ENCODE measurements around the gene VTA1. TPM values are rescaled to one million over a fixed set of nuclear protein-coding genes. Genes with fewer than 3 reads are reported as not detected.

The VTA1 gene
- total and polyA plus RNA-seq, 2 of the 4 experiments (the other 2 are of a cell fraction): 60.9 to 120 TPM

DNA sequence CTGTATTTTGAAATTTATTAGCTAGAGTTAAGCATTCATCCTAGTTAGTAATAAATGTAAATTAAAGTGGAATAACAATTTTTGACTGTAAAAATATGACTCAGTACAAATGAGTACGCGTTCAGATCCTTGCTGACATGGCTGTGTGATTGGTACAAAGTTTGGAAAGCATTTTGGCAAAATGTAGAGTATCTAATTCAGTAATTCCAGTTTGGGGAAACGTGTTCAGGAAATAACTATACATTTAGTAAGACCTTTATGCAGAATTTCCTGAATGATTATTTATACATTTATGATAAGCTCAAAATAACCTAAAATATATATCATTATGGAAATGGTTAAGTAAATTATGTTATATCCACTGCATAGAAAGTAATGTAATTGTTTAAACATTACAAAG, 8.0 kb downstream of the VTA1 start:
- Histone ChIP-seq H3K27ac (ENCODE audit: insufficient read depth, low read length) (no peak overlapping the region), H3K14ac (replicated peaks; ENCODE audit: low read depth, low read length) (no peak overlapping the region), H3K56ac (ENCODE audit: extremely low read depth, insufficient read depth, low read length) (no peak overlapping the region), H2AK9ac (replicated peaks; ENCODE audit: low read depth, low read length, poor library complexity) (no peak overlapping the region), H3K27me3 (ENCODE audit: control insufficient read depth, insufficient read depth, low read length) (no peaks in the 10 kb centered on the region), H2BK20ac (ENCODE audit: low read depth, low read length) (no peak overlapping the region), H3K36me3 (ENCODE audit: control insufficient read depth, insufficient read depth, low read length) (peaks cover 2% of the 10 kb centered on the region; the same call in 1 of the 2 replicates), H2BK120ac (ENCODE audit: low read depth, low read length) (no peak overlapping the region), H3K18ac (ENCODE audit: low read depth, low read length) (no peak overlapping the region), H3K4me1 (ENCODE audit: control insufficient read depth, insufficient read depth, low read length) (no peaks in the 10 kb centered on the region; the same call in 1 of the 2 replicates), H3K9ac (ENCODE audit: low read depth, low read length) (no peak overlapping the region), H3K79me1 (ENCODE audit: low read depth in 1 of 2, low read length in 2 of 2) (peaks cover 5 to 44% of the 10 kb centered on the region in 2 experiments), H4K20me1 (ENCODE audit: insufficient read depth, low read length) (no peaks in the 10 kb centered on the region; the same call in 1 of the 2 replicates), H3K9me3 (ENCODE audit: control insufficient read depth, insufficient read depth, low read length) (no peaks in the 10 kb centered on the region), H4K5ac (ENCODE audit: low read depth, low read length) (no peak overlapping the region), H4K91ac (ENCODE audit: insufficient read depth, low read depth, low read length) (no peak overlapping the region), H3K4me3 (ENCODE audit: insufficient read depth, low read depth, low read length) (no peak overlapping the region), H3K9me1 (ENCODE audit: insufficient read depth, low read length) (no peaks in the 10 kb centered on the region), H4K8ac (ENCODE audit: low read depth in 2 of 2, low read length in 2 of 2) (no peak overlapping the region), H3K4ac (ENCODE audit: low read depth, low read length) (no peak overlapping the region), H2BK5ac (ENCODE audit: low read depth, low read length, poor library complexity, severe bottlenecking) (no peak overlapping the region), H2BK15ac (ENCODE audit: low read depth, low read length) (no peak overlapping the region), H3K4me2 (ENCODE audit: low read depth, low read length) (no peak overlapping the region), H2AK5ac (ENCODE audit: low read depth, low read length) (no peak overlapping the region), H3K23ac (ENCODE audit: low read depth, low read length) (no peak overlapping the region), H2AFZ (replicated peaks; ENCODE audit: low read length, poor library complexity) (no peak overlapping the region)
- ChIA-PET POLR2A (ENCODE audit: unreplicated experiment) (no interaction called here), CTCF (interaction anchor here (0.7 to 1.4 kb wide), 3 partner anchors 8 to 320 kb away, joined by 3 to 4 read pairs (median 4); partner anchors contain the start of genes NMBR and VTA1)
- BruUV-seq (replicated peaks): no TSS peak
- in situ Hi-C loops (cut with MboI; ENCODE audit: low sequenced_read_pairs) (no loop called here), dilution Hi-C loops (cut with HindIII; ENCODE audit: low sequenced_read_pairs, unreplicated experiment) (no loop called here), intact Hi-C loops (cut with micrococcal nuclease) (no loop called here)
- no peak for DNase-seq
- ATAC-seq (ENCODE audit: low read depth): no peak
- WGBS, 2 experiments (ENCODE audit: extremely low coverage in 2 of 2, insufficient read length in 1 of 2): no CpG with 5 or more reads among the region's 3 CpGs
- TF ChIP-seq FOS (IDR thresholded peaks at IDR 0.05; ENCODE audit: low read depth, low read length) (no peak), CEBPB (IDR thresholded peaks at IDR 0.05; ENCODE audit: low read depth, low read length) (no peak), RAD21 (IDR thresholded peaks at IDR 0.05; ENCODE audit: low read length) (no peak), MAFK (IDR thresholded peaks at IDR 0.05; ENCODE audit: low read depth, low read length) (no peak), SMC3 (IDR thresholded peaks at IDR 0.05; ENCODE audit: low read depth, low read length) (no peak), CHD1 (IDR thresholded peaks at IDR 0.05; ENCODE audit: low read depth, low read length) (no peak), RFX5 (IDR thresholded peaks at IDR 0.05; ENCODE audit: low read depth, low read length) (no peak), NFE2L2 (IDR thresholded peaks at IDR 0.05; ENCODE audit: low read depth, low read length) (no peak), POLR2A (IDR thresholded peaks at IDR 0.05; ENCODE audit: low read depth, low read length) (no peak), BHLHE40 (IDR thresholded peaks at IDR 0.05; ENCODE audit: low read depth, low read length) (no peak), RCOR1 (IDR thresholded peaks at IDR 0.05; ENCODE audit: insufficient replicate concordance, low read length) (no peak), MAZ (IDR thresholded peaks at IDR 0.05; ENCODE audit: borderline replicate concordance, low read depth, low read length) (no peak), MXI1 (IDR thresholded peaks at IDR 0.05; ENCODE audit: borderline replicate concordance, low read depth, low read length) (no peak)
- TF ChIP-seq, protein P1, sequence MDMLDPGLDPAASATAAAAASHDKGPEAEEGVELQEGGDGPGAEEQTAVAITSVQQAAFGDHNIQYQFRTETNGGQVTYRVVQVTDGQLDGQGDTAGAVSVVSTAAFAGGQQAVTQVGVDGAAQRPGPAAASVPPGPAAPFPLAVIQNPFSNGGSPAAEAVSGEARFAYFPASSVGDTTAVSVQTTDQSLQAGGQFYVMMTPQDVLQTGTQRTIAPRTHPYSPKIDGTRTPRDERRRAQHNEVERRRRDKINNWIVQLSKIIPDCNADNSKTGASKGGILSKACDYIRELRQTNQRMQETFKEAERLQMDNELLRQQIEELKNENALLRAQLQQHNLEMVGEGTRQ (IDR thresholded peaks at IDR 0.05; ENCODE audit: low read depth, low read length): no peak
- TF ChIP-seq, protein P2, sequence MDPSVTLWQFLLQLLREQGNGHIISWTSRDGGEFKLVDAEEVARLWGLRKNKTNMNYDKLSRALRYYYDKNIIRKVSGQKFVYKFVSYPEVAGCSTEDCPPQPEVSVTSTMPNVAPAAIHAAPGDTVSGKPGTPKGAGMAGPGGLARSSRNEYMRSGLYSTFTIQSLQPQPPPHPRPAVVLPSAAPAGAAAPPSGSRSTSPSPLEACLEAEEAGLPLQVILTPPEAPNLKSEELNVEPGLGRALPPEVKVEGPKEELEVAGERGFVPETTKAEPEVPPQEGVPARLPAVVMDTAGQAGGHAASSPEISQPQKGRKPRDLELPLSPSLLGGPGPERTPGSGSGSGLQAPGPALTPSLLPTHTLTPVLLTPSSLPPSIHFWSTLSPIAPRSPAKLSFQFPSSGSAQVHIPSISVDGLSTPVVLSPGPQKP (IDR thresholded peaks at IDR 0.05; ENCODE audit: borderline replicate concordance, low read depth, low read length): no peak

Data from IMR-90 (cell line).